Vagina (tissue), 2 donors: ENCODE results near the gene NLRX1.

Experiments
- CTCF ChIP-seq, 3 experiments: fragments of 450-650 bp in 2 of 3; fragments of 200-600 bp in 1 of 3; sonication (generic) in 1 of 3; IDR thresholded peaks; one replicate each; pipeline ENCODE4 v1.5.1; 2017 to 2019; ENCODE audit warnings: antibody characterized with exemption in 3 of 3, mild to moderate bottlenecking in 2 of 3, moderate library complexity in 2 of 3
- POLR2A ChIP-seq, 2 donors: fragments of 450-650 bp; IDR thresholded peaks; one replicate each; pipeline ENCODE4 v1.6.1; 2017; ENCODE audit warnings: antibody characterized with exemption in 2 of 2, mild to moderate bottlenecking in 2 of 2, moderate library complexity in 2 of 2
- POLR2AphosphoS5 ChIP-seq, 2 donors: sonication (generic); formaldehyde crosslinking; IDR thresholded peaks; one replicate each; pipeline ENCODE4 v1.9.0; 2017; ENCODE audit warnings: antibody characterized with exemption in 2 of 2, mild to moderate bottlenecking in 2 of 2, low read depth in 1 of 2; ENCODE audit not compliant: insufficient read depth in 1 of 2

GRCh38 chr11:119118946-119119345, 49.6 kb upstream of the NLRX1 start:
- TF ChIP-seq POLR2A (IDR thresholded peaks at IDR 0.05): no peak
- no peak for TF ChIP-seq CTCF (IDR thresholded peaks at IDR 0.05)
- no peak for TF ChIP-seq POLR2AphosphoS5 (IDR thresholded peaks at IDR 0.05; ENCODE audit: insufficient read depth in 1 of 2, low read depth in 1 of 2)
